NCI-H2196 treated with DMSO at 0.1 percent for 48 hours (cell line): Measurements from ENCODE around the gene NAIF1.
"Not testable (repeated sequence)": the region's sequence is repeated elsewhere in the genome, so short reads cannot be mapped to it uniquely, and the experiment has no call there.

Source experiments
- DNase-seq: peaks from one replicate; lab custom pipeline; 2025; ENCODE audit not compliant: unreplicated experiment; lab: John Stamatoyannopoulos, UW

Gene NAIF1

GRCh38 chr9:128088253-128088945 lies 21.3 kb upstream of the NAIF1 start:
- DNase-seq = no peak

- no peak for DNase-seq
Observed at GRCh38 chr9:128087262-128087661, 20.1 kb upstream of the NAIF1 start.

- DNase-seq = no peak
Observed at GRCh38 chr9:128085943-128086342, 18.8 kb upstream of the NAIF1 start.

- DNase-seq = no peak
Observed at GRCh38 chr9:128084746-128085145, 17.6 kb upstream of the NAIF1 start.

- no peak for DNase-seq
Observed at GRCh38 chr9:128082151-128082550, 15.0 kb upstream of the NAIF1 start.

GRCh38 chr9:128081056-128081455 lies 13.9 kb upstream of the NAIF1 start:
- DNase-seq = no peak

- DNase-seq = no peak
Observed at GRCh38 chr9:128080206-128080605, 13.1 kb upstream of the NAIF1 start.

- peak; percentile 35 for DNase-seq
Observed at GRCh38 chr9:128078504-128079434, 11.6 kb upstream of the NAIF1 start.

GRCh38 chr9:128077847-128078503 lies 10.9 kb upstream of the NAIF1 start:
- no peak for DNase-seq

- DNase-seq = no peak
Observed at GRCh38 chr9:128073253-128073886, 6.2 kb upstream of the NAIF1 start.

GRCh38 chr9:128072144-128073021 lies 5.3 kb upstream of the NAIF1 start:
- peak; percentile 48 for DNase-seq

GRCh38 chr9:128071475-128071874 lies 4.4 kb upstream of the NAIF1 start:
- not testable (repeated sequence) for DNase-seq

- no peak for DNase-seq
Observed at GRCh38 chr9:128070874-128071273, 3.8 kb upstream of the NAIF1 start.

- no peak for DNase-seq
Observed at GRCh38 chr9:128068386-128069205, 1.5 kb upstream of the NAIF1 start.

GRCh38 chr9:128067645-128068385 lies 695 bp upstream of the NAIF1 start, which contains the start of gene SLC25A25:
TSS of gene SLC25A25 (plus strand) at chr9:128068232. CDS start at chr9:128068320, 88 bp downstream.
- DNase-seq = peak; percentile 99

- no peak for DNase-seq
Observed at GRCh38 chr9:128065907-128066712, 1.0 kb downstream of the NAIF1 start.
